ENCODE data around the gene DYSF.

GRCh38 chr2:71472019-71472418 is 18.7 kb downstream of the DYSF start:
- TF ChIP-seq CTCF (IDR thresholded peaks at IDR 0.05) (no peak), POLR2A (IDR thresholded peaks at IDR 0.05) (no peak)
